Measurements from ENCODE around the gene PIGA. TPM values are rescaled to one million over a fixed set of nuclear protein-coding genes. Genes with fewer than 3 reads are reported as not detected.

Gene PIGA
- polyA plus RNA-seq, 1 experiment = 2.8 TPM

- H3K4me3 ChIP-seq (ENCODE audit: low read depth, low read length) = no peak overlapping the region
- no peaks in the 10 kb centered on the region for H3K36me3 ChIP-seq (ENCODE audit: control insufficient read depth, insufficient read depth, low read length)
- DNase-seq (ENCODE audit: low read depth) = no peak
- no peak for TF ChIP-seq CTCF (IDR thresholded peaks at IDR 0.05; ENCODE audit: insufficient read depth, low read depth, low read length)
- CTCF ChIA-PET = interaction anchor here (1.1 to 1.7 kb wide), 2 partner anchors 17 to 101 kb away, joined by 3 to 7 read pairs; no protein-coding TSS in a partner anchor
- H3K27me3 ChIP-seq (ENCODE audit: control insufficient read depth, insufficient read depth, low read length) = no peaks in the 10 kb centered on the region; the same call in 1 of the 2 replicates
- POLR2A ChIA-PET = interaction anchor here (0.6 kb wide), 1 partner anchor 1849 kb away, joined by 3 read pairs; no protein-coding TSS in a partner anchor
These were observed 31.4 kb upstream of the PIGA start for GRCh38 chrX:15366506-15367352.

GRCh38 chrX:15359701-15360100, 24.4 kb upstream of the PIGA start:
- no peak overlapping the region for H3K4me3 ChIP-seq (ENCODE audit: low read depth, low read length)
- no peak for DNase-seq (ENCODE audit: low read depth)
- H3K36me3 ChIP-seq (ENCODE audit: control insufficient read depth, insufficient read depth, low read length) = no peaks in the 10 kb centered on the region
- ChIA-PET POLR2A (no interaction called here), CTCF (no interaction called here)
- no peaks in the 10 kb centered on the region for H3K27me3 ChIP-seq (ENCODE audit: control insufficient read depth, insufficient read depth, low read length)
- no peak for TF ChIP-seq CTCF (IDR thresholded peaks at IDR 0.05; ENCODE audit: insufficient read depth, low read depth, low read length)

GRCh38 chrX:15358533-15358932, 23.2 kb upstream of the PIGA start:
- DNase-seq (ENCODE audit: low read depth) = no peak
- ChIA-PET CTCF (no interaction called here), POLR2A (no interaction called here)
- Histone ChIP-seq H3K36me3 (ENCODE audit: control insufficient read depth, insufficient read depth, low read length) (no peaks in the 10 kb centered on the region), H3K4me3 (ENCODE audit: low read depth, low read length) (no peak overlapping the region), H3K27me3 (ENCODE audit: control insufficient read depth, insufficient read depth, low read length) (no peaks in the 10 kb centered on the region)
- no peak for TF ChIP-seq CTCF (IDR thresholded peaks at IDR 0.05; ENCODE audit: insufficient read depth, low read depth, low read length)

GRCh38 chrX:15356444-15356843, 21.1 kb upstream of the PIGA start:
- Histone ChIP-seq H3K36me3 (ENCODE audit: control insufficient read depth, insufficient read depth, low read length) (no peaks in the 10 kb centered on the region), H3K4me3 (ENCODE audit: low read depth, low read length) (no peak overlapping the region), H3K27me3 (ENCODE audit: control insufficient read depth, insufficient read depth, low read length) (no peaks in the 10 kb centered on the region)
- ChIA-PET CTCF (no interaction called here), POLR2A (no interaction called here)
- no peak for DNase-seq (ENCODE audit: low read depth)
- no peak for TF ChIP-seq CTCF (IDR thresholded peaks at IDR 0.05; ENCODE audit: insufficient read depth, low read depth, low read length)

GRCh38 chrX:15350329-15350996, 15.1 kb upstream of the PIGA start:
- Histone ChIP-seq H3K27me3 (ENCODE audit: control insufficient read depth, insufficient read depth, low read length) (no peaks in the 10 kb centered on the region; the same call in 1 of the 2 replicates), H3K36me3 (ENCODE audit: control insufficient read depth, insufficient read depth, low read length) (no peaks in the 10 kb centered on the region), H3K4me3 (ENCODE audit: low read depth, low read length) (no peak overlapping the region)
- CTCF ChIA-PET = interaction anchor here (1.7 to 11.7 kb wide), 4 partner anchors 16 to 219 kb away, joined by 3 to 172 read pairs (median 6); no protein-coding TSS in a partner anchor
- POLR2A ChIA-PET = no interaction called here
- no peak for DNase-seq (ENCODE audit: low read depth)
- TF ChIP-seq CTCF (IDR thresholded peaks at IDR 0.05; ENCODE audit: insufficient read depth, low read depth, low read length) = no peak

All from BJ (cell line).